Activated naive CD4-positive, alpha-beta T cell treated with anti-CD3 and anti-CD28 coated beads, Interleukin-2, amount 50 U/mL, for 16 hours (primary cell): ENCODE measurements around the gene ZSWIM6.

Source experiments
- DNase-seq: peaks from one replicate; pipeline ENCODE4 v3.0.0-alpha.2; 2020

ZSWIM6 gene

DNA sequence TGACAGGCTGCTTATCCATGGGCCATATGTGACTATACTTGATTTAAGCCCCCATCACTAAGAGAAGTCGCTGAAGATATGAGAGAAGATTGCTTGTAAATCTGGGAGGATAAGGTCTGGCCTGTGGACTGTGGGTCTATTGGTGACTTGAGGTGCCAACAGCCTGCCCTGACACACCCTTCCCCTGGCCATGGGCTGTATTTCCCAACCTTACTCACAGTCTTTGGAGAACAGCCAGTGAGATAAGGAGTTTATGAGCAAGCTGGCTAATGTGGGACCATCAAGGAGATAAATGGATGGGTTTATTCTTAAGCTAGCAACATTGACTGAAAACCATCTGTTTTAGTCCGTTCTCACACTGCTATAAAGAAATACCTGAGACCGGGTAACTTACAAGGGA lies 231.3 kb downstream of the ZSWIM6 start:
- DNase-seq, result no peak

DNA sequence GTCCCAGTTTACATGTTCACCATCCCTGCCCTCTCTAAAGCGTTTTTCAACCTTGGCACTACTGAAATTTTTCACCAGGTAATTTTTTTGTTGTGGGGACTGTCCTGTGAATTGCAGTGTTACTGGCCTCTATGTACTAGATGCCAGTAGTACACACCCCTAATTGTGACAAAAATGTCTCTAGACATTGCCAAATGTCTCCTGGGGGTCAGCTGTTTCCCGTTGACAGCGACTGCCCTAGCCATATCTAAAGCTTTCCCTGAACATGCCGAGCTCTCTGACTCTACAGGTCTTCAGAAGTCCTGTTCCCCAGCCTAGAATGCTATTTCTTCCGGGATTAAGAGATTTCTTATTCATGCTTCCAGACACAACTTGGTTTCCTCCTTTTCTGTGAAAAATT lies 235.3 kb downstream of the ZSWIM6 start:
- DNase-seq, result no peak

- DNase-seq, result no peak
These were observed 237.3 kb downstream of the ZSWIM6 start for GRCh38 chr5:61569353-61569752.

DNA sequence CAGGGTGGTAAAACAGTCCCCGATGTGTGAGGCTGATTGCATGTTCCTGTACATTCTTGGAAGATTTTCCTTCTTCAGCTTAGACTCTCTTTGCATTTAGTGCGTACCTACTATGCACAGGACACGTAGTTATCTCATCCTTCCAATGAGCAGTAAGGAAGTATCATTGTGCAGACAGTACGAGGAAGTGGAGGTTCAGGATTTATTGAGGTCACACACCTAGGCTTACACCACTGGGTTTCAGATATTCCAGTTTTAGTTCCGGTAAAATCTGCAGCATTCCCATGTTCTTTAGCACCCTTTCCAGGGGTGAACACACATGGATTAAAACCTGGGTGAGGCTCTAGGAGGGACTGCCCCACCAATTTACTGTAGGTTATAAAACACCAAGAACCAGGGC lies 238.7 kb downstream of the ZSWIM6 start:
- no peak for DNase-seq

GRCh38 chr5:61572959-61573358 lies 240.9 kb downstream of the ZSWIM6 start:
- no peak for DNase-seq

GRCh38 chr5:61575103-61575502 lies 243.0 kb downstream of the ZSWIM6 start:
- DNase-seq, result no peak

DNA sequence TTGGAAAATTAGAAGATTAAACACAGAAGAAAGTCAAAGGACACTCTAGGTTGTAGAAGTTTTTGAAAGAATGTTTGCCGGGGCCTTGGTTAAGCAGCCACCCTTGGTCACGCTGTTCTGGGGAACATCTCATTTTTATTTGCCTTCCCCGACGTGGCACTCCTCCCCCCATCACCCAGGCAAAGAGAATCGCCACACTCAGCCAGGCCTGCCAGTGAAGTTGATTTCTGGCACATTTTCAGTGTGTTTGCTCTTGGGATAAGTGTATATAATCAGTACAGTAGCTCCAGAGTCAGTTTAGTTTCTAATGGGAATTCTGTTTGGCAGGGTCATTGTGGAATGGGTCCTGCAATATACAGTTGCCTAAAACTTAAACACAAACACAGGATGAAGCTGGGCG lies 243.5 kb downstream of the ZSWIM6 start:
- no peak for DNase-seq

GRCh38 chr5:61576556-61576955 lies 244.5 kb downstream of the ZSWIM6 start:
- no peak for DNase-seq

DNA sequence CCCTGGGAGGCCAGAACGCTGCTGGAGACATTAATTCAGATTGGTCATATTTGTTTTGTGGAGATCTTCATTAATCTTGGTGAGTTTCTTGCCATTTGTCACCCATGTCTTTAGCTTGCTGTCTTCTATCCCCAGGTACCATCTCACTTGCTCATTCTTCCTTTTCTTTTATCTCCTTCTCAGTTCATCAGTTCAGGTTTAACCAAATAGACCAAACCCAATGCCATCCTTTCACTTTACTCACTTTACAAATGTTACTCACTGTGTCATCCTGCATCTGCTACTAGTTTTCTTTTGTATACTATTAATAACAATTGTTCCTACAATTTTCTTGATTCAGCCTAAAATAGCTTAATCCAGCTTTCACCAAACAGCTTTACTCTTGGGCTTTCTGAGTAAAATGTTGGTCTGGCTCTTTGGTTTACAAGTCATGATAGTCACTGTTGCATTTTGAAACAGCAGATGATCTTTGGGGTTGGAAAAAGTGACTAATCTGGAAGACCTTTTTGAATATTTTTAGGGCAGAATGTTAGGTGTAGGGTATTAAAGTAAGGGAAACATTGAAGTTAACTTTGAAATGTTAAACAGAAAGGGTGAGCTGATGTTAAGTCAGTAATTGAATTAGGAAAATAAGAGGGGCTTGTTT lies 246.9 kb downstream of the ZSWIM6 start:
- no peak for DNase-seq

DNA sequence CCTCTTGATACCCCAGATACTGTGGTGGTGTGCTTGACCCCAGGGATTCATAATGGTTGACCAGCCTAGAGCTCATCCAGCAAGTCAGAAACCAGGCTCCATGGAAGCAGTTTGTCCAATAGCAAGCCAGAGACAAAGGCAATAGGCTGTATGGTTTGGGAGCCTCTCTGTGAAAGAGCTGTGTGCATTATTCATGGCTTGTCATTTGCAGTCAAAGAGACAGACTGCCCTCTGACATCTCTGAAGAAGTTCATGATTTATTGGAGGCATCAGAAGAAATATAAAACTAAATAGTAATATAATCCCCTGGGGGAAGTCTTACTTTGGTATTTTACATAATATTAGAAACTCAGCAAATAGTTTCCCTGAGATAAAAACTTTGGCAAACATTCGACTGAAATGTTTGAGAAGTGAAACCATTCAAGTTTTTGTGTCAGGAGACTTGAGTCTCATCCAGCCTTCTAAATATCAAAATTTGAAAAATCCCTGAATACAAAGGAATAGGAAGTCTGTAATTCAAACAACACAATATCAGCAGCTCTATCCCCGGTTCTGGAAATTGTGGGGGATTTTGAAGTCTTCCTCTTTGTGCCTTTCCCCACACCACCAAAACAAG lies 250.3 kb downstream of the ZSWIM6 start:
- no peak for DNase-seq

- DNase-seq, result no peak
These were observed 250.8 kb downstream of the ZSWIM6 start for GRCh38 chr5:61582887-61583286.

DNA sequence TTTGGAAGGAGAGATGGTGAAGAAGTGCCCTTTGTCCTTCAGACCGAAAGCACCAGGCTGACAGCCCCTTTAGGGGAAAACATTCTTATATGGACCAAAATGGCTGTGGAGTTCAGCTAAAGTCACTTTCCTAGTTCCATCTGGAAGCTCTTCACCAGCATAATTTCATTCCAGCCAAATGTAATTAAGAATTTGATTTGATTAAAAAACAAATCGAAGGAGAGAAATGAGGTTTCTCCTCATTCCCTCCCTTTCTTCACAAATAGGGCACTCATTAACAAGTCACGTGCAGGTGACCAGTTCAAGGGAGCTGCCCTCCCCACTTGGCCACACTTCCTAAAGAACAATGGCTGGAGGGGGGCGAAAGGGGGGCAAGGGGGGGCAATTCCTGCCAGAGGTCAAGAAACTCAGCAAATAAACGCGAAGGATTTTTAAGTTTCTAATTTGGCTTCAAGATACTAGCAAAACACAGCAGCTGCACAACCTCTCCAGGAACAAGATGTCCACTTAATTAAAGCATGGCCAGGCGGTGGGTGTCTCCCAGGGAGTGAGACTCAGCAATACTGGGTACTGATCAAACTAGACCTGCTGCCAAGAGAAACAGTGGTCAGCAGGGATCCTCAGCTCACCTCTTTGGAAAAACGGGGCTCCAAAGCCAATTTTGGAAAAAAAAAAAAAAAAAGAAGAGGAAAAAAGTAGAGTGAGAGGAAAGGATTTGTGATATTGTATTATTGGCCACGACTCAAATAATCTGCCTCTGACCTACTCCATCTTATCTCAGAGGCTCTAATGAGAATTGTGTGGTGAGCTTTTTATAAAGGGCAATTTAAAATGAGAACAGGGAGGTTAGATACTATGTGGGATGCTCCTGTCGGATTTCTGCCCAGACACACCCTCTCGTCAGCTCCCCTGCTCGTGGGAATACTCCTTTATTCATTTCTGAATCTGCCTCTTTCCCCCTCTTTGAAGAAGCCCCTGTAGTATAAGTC lies 254.3 kb downstream of the ZSWIM6 start:
- DNase-seq, result no peak

DNA sequence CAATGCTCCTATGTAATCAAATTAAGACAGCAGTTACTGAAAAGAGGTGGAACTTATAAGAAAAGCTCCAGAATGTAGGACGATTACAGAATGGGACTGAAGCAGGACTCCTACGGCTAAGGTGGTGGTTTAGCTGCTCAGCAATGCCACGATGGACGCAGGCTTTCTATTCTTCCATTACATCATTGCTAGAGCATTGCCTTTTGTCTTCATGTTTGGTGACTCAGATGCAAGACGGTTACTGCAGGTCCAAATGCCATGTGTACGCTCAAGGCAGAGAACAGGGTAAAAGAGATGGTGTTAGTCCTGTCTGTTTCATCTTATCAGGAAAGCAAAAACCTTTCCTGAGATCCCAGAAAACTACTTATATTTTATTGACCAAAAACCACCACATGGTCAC lies 255.1 kb downstream of the ZSWIM6 start:
- DNase-seq, result no peak

DNA sequence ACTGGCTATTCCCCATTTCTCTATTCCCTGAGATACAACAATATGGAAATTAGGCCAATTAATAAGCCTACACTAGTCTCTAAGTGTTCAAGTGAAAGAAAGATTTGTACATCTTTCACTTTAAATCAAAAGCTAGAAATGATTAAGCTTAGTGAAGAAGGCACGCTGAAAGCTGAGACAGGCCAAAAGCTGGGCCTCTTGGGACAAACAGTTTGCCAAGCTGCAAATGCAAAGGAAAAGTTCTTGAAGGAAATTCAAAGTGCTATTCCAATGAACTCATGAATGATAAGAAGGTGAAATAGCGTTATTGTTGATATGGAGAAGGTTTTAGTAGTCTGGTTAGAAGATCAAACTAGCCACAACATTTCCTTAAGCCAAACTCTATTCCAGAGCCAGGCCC lies 256.2 kb downstream of the ZSWIM6 start:
- no peak for DNase-seq

GRCh38 chr5:61589946-61590345 lies 257.9 kb downstream of the ZSWIM6 start:
- no peak for DNase-seq

DNA sequence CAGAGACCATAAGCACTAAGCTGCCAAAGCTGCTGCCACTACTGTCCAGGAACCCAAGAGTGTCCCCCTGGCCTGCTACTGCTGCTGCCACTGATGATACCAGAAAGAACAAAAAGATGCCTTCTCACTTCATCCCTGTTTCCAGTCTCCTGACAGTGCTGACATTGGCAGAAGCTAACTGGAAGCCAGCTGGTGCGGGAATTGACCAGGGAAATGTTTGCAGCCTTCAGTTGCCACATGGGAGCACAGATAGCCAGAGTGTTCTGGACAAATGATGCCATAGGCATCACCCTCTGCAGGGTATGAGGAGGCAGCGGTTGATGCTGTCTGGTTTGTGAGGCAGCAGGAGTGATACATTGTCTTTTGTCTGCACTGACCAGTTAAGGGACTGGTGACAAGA lies 258.4 kb downstream of the ZSWIM6 start:
- no peak for DNase-seq

DNA sequence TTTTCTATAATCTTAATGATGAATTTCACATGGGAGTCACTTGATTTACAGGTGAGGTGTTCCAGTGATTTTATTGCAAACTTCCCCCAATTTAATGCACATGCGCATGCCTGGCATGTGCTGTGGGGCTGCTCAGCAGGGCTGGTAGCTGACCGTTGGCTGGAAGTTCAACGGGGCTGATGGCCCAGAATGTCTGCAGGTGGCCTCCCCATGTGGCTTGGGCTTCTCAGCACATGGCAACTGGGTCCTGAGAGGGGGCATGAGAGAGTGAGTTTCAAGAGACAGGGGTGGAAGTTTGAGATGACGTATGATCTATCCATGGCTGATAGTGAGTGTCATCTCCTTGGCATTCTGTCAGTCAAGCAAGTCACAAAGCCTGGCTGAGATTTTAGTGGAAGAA lies 259.8 kb downstream of the ZSWIM6 start:
- DNase-seq, result no peak

GRCh38 chr5:61595426-61595825 lies 263.4 kb downstream of the ZSWIM6 start:
- no peak for DNase-seq
